Muscle layer of duodenum (tissue), 2 donors: ENCODE data around the gene ASPN.
A peak's percentile ranks its signal among the peaks of the same experiment; 100 is the strongest.

ENCODE experiments used
- H3K27ac ChIP-seq: one replicate; pipeline ENCODE4 v1.7.0; 2013; ENCODE audit warnings: mild to moderate bottlenecking, low read length
- H3K27me3 ChIP-seq: one replicate; pipeline ENCODE4 v1.7.0; 2013; ENCODE audit warnings: low read depth, mild to moderate bottlenecking, control low read depth, low read length
- H3K36me3 ChIP-seq, 2 donors: one replicate each; pipeline ENCODE4 v1.7.0; 2013; ENCODE audit warnings: low read length in 2 of 2, control low read depth in 1 of 2, mild to moderate bottlenecking in 1 of 2; ENCODE audit not compliant: insufficient read depth in 2 of 2, control insufficient read depth in 1 of 2
- H3K4me1 ChIP-seq, 2 donors: one replicate each; pipeline ENCODE4 v1.7.0; 2013; ENCODE audit warnings: low read length in 2 of 2, mild to moderate bottlenecking in 2 of 2, control low read depth in 1 of 2, moderate library complexity in 1 of 2; ENCODE audit not compliant: insufficient read depth in 2 of 2, control insufficient read depth in 1 of 2
- H3K4me3 ChIP-seq, 2 donors: one replicate each; pipeline ENCODE4 v1.7.0; 2013; ENCODE audit warnings: low read length in 2 of 2, low read depth in 1 of 2, mild to moderate bottlenecking in 1 of 2
- H3K9me3 ChIP-seq, 2 donors: one replicate each; pipeline ENCODE4 v1.7.0; 2013; ENCODE audit warnings: low read length in 2 of 2, control low read depth in 1 of 2, mild to moderate bottlenecking in 1 of 2; ENCODE audit not compliant: control insufficient read depth in 1 of 2
- donor health status: healthy.

Gene ASPN

DNA sequence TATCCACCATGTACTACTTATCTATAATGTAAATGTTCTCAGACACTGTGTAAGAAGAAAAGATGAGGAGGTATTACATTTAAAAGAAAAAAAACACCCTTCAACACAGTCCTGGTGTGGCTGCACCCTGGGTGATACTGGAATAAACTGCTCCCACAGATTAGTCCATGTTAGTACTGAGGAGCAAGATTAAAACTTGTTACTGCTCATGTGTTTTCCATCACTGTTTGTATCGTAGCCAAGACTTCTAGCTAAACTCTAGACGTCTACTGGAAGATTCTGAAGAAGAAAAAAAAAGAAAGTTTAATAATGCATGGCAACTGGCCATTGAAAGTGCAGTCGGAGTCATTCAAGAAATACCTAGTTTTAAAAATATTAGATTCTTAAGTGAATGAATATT lies at the start of gene ASPN:
Gene ASPN, minus strand, starts transcription at position 178 of the 400 bp plus-strand sequence.
- no peaks in the 10 kb centered on the region for H3K9me3 ChIP-seq
- H3K4me1 ChIP-seq: peaks cover 9 to 35% of the 10 kb centered on the region in 2 donors
- H3K4me3 ChIP-seq: peak within 1 kb of the TSS; percentile 38 to 44
- no peaks in the 10 kb centered on the region for H3K27me3 ChIP-seq
- peak within 1 kb of the TSS; percentile 91 for H3K27ac ChIP-seq
- H3K36me3 ChIP-seq: no peaks in the 10 kb centered on the region

DNA sequence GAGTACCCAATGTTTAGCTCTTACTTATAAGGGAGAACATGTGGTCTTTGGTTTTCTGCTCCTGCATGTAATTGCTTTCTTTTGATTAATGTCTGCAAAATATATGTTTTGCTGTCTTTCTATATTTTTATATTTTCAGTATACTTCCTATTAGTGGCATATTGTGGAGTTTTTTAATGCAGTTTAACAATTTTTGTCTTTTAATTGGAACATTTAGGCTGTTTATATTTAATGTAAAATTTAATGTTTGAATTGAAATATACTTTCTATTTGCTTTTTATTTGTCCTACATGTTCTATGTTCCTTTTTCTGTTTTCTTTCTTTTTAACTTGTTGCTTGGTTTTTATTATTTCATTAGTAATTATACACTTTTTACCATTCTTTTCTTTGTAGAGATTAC lies 48.6 kb upstream of the ASPN start:
- H3K27me3 ChIP-seq: no peaks in the 10 kb centered on the region
- H3K36me3 ChIP-seq: no peaks in the 10 kb centered on the region
- H3K4me1 ChIP-seq: no peaks in the 10 kb centered on the region
- peaks cover 0 to 5% of the 10 kb centered on the region in 2 donors for H3K9me3 ChIP-seq
- H3K27ac ChIP-seq: no peak overlapping the region
- no peak overlapping the region for H3K4me3 ChIP-seq

DNA sequence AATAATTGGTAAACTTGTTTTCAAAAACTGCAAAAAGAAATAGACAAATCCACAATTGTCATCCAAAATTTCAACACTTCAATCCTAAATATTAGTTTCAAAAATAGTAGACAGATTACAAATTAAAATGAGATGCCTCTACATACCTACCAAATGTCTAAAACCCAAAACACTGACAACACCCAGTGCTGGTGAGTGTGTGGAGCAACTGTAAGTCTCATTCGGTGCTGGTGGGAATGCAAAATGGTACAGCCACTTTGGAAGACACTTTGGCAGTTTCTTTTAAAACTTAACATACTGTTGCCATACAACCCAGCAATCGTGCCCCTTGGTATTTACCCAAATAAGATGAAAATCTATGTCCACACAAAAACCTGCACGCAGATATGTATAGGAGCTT lies 46.8 kb upstream of the ASPN start:
- H3K27ac ChIP-seq: no peak overlapping the region
- H3K4me1 ChIP-seq: no peaks in the 10 kb centered on the region
- no peak overlapping the region for H3K4me3 ChIP-seq
- H3K9me3 ChIP-seq: peaks cover 0 to 5% of the 10 kb centered on the region in 2 donors
- no peaks in the 10 kb centered on the region for H3K27me3 ChIP-seq
- no peaks in the 10 kb centered on the region for H3K36me3 ChIP-seq

DNA sequence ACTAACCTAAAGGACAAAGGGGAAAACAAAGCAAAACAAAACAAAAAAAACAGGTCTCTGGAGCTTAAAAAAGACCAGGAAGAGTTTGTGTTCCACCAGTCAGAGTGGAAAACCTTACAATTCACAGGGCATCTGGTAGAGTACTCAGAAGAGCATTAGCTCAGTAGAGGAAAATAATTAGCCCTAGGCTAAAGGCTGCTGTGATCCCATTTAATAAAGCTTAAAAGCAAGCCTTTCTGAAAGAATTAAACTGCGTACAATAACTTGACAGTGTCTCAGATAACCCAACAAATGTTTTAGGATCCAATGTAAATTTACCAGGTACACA lies 46.2 kb upstream of the ASPN start:
- no peaks in the 10 kb centered on the region for H3K27me3 ChIP-seq
- no peaks in the 10 kb centered on the region for H3K4me1 ChIP-seq
- peaks cover 0 to 5% of the 10 kb centered on the region in 2 donors for H3K9me3 ChIP-seq
- no peak overlapping the region for H3K27ac ChIP-seq
- no peaks in the 10 kb centered on the region for H3K36me3 ChIP-seq
- H3K4me3 ChIP-seq: no peak overlapping the region

DNA sequence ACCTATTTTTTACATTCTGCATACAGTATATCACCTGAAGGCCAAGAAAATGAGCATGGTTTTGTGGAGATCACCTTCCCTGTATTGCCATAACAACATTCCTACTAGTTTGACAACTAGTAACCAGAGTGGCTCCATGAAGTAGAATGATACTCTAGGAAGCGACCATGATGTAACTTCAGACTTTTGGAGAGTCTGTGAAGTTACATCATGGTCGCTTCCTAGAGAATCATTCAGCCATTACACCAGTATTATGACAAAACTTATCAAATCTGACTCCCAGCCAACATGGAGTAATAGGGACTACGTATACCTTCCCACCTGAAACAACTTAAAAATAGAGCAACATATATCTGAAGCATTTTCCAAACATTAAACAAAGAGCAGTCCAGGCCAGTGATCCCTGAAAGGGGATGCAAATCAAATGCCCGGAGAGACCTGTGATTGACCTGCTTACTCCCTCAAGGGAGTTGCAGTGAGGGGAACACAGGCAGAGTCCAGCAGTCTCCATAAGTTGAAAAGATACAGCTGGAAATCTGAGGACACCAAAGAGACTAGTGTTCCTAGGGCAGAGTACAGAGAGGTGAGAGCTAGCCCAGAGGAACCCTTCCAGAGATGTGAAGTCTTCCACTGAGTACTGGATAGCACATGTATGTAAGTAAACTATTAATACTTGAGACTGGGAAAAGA lies 45.7 kb upstream of the ASPN start:
- H3K27me3 ChIP-seq: no peaks in the 10 kb centered on the region
- H3K9me3 ChIP-seq: peaks cover 0 to 5% of the 10 kb centered on the region in 2 donors
- H3K27ac ChIP-seq: no peak overlapping the region
- no peaks in the 10 kb centered on the region for H3K4me1 ChIP-seq
- H3K36me3 ChIP-seq: no peaks in the 10 kb centered on the region
- no peak overlapping the region for H3K4me3 ChIP-seq

DNA sequence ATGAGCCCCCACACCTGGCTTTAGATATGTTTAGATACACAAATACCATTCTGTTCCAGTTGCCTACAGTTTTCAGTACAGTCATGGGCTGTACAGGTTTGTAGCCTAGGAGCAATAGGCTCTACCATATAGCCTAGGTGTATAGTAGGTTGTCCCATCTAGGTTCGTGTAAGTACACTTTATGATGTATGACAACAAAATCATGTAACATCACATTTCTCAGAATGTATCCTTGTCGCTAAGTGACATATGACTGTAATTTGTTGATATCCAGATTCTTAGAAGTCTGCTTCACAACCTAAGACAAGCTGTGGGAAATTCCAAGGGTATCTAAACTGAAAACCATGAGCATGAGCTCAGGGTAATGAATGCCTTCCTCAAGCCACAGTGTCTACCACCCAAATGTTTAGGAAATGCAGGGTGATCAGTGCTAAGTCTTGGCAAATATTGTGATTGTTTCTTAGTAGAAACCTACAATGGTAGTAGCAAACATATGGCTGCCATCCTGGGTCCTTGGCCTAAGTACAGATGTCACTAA lies 45.1 kb upstream of the ASPN start:
- H3K27ac ChIP-seq: no peak overlapping the region
- peaks cover 0 to 5% of the 10 kb centered on the region in 2 donors for H3K9me3 ChIP-seq
- no peaks in the 10 kb centered on the region for H3K4me1 ChIP-seq
- H3K27me3 ChIP-seq: no peaks in the 10 kb centered on the region
- no peak overlapping the region for H3K4me3 ChIP-seq
- no peaks in the 10 kb centered on the region for H3K36me3 ChIP-seq

DNA sequence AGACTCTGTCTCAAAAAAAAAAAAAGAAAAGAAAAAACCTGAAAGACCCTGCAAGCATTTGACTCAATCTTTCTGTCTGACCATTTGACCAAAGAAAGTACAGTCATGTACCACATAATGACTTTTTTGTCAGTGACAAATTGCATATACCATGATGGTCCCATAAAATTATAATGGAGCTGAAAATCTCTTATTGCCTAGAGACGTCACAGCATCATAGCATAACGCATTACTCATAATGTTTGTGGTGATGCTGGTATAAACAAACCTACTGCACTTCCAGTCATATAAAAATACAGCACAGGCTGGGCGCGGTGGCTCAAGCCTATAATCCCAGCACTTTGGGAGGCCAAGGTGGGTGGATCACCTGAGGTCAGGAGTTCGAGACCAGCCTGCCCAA lies 43.0 kb upstream of the ASPN start:
- peaks cover 0 to 2% of the 10 kb centered on the region in 2 donors for H3K9me3 ChIP-seq
- no peaks in the 10 kb centered on the region for H3K36me3 ChIP-seq
- no peaks in the 10 kb centered on the region for H3K4me1 ChIP-seq
- no peak overlapping the region for H3K27ac ChIP-seq
- H3K27me3 ChIP-seq: no peaks in the 10 kb centered on the region
- no peak overlapping the region for H3K4me3 ChIP-seq

DNA sequence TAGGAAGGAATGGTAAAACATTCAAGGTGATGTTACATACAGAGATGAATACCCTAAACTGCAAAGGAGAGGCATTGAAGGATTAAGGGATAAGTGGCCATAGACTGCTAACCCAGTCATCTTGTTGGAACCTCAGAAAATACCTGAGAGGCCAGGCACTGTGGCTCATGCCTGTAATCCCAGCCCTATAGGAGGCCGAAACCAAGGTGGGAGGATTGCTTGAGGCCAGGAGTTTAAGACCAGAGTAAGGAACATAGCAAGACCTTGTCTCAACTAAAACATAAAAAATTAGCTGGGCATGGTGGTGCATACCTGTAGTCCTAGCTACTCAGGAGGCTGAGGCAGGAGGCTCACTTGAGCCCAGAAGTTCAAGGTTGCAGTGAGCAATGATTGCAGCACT lies 42.6 kb upstream of the ASPN start:
- Histone ChIP-seq H3K27me3 (no peaks in the 10 kb centered on the region), H3K27ac (no peak overlapping the region), H3K9me3 (peaks cover 0 to under 1% of the 10 kb centered on the region in 2 donors), H3K4me1 (no peaks in the 10 kb centered on the region), H3K4me3 (no peak overlapping the region), H3K36me3 (no peaks in the 10 kb centered on the region)

DNA sequence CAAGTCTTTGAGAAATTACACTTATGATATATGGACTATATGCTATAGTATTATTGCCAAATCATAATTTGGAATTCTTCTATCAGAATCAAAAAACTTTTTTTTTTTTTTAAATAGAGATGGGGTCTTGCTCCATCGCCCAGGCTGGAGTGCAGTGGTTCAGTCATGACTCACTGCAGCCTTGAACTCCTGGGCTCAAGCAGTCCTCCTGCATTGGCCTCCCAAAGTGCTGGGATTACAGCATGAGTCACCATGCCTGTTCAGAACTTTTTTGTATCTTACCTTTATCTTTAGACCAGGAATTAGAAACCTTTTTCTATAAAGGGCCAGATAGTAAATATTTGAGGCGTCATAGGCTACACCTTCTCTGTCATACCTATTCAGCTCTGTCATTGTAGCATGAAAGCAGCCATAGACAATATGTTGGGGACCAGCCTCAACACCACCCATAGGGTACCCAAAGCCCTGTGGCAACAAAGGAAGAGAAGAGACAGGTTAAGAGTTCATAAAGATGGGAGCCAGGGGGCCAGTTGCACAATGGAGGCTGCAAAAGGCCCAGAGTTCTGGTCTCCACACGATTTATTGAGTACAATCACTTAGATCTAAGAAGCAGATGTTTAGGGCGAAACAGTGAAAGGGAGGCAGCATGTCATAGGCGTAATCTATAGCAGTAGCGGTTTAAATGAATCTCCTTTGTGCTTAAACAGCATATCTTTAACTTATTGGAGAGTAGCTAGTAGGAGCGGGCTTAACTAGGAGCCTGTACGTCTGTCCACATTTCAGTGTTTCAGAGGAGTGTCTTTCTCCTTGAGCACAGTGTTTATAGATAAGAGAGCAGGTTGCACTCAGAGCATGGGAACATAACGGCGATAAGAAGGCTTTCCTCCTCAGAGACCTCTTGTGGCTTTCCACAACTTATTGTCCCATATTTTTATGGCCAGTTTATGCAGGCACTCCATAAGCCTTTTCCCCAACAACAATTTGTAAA lies 41.0 kb upstream of the ASPN start:
- H3K9me3 ChIP-seq: no peaks in the 10 kb centered on the region
- H3K27me3 ChIP-seq: no peaks in the 10 kb centered on the region
- no peaks in the 10 kb centered on the region for H3K36me3 ChIP-seq
- no peak overlapping the region for H3K4me3 ChIP-seq
- H3K27ac ChIP-seq: no peak overlapping the region
- H3K4me1 ChIP-seq: no peaks in the 10 kb centered on the region

DNA sequence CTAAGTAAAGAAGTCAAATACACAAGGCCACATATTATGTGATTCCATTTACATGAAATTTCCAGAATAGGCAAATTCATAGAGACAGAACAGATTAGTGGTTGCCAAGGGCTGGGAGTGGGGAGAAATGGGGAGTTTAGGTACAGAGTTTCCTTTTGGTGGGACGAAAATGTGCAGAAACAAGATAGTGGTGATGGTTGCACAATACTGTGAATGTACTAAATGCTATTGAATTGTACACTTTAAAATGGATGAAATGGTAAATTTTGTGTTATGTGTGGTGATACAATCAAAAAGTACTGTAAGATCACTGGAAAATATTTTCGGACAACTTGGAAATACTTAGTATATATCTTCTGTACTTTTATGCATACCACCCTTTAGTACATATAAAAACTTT lies 38.5 kb upstream of the ASPN start:
- no peaks in the 10 kb centered on the region for H3K27me3 ChIP-seq
- no peaks in the 10 kb centered on the region for H3K4me1 ChIP-seq
- H3K27ac ChIP-seq: no peak overlapping the region
- no peaks in the 10 kb centered on the region for H3K9me3 ChIP-seq
- peaks cover 0 to 7% of the 10 kb centered on the region in 2 donors for H3K36me3 ChIP-seq
- H3K4me3 ChIP-seq: no peak overlapping the region

DNA sequence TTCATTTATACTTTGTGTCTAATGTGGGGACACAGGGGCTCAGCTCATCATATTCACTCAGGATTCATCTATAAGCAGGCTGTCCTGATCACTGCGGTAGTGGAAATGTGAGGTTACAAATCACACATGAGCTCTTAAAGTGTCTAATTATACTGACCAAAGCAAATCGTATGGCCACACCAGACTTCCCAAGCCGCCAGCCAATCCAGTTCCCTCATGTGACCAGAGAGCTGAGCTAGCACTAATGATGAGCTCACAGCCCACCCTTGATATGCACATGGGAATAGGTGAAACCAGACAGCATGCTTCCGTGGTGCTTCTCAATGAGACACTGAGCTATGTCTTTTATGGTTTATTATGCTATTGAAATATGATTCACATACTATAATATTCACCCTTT lies 35.9 kb upstream of the ASPN start:
- H3K27ac ChIP-seq: no peak overlapping the region
- no peak overlapping the region for H3K4me3 ChIP-seq
- H3K9me3 ChIP-seq: no peaks in the 10 kb centered on the region
- no peaks in the 10 kb centered on the region for H3K27me3 ChIP-seq
- peaks cover 0 to 7% of the 10 kb centered on the region in 2 donors for H3K36me3 ChIP-seq
- H3K4me1 ChIP-seq: peaks cover 0 to 3% of the 10 kb centered on the region in 2 donors
